Gastrocnemius medialis (tissue), 4 donors: Measurements from ENCODE around the gene POLR3K.

Experiments
- CTCF ChIP-seq, 5 experiments: fragments of 450-650 bp in 3 of 5; fragments of 200-600 bp in 2 of 5; sonication (generic) in 2 of 5; IDR thresholded peaks in 4 of 5; conservative IDR thresholded peaks in 1 of 5; 1 replicate in 4 of 5; 2 replicates in 1 of 5; pipeline ENCODE4 v1.5.1; 2016 to 2019; ENCODE audit warnings: antibody characterized with exemption in 5 of 5, mild to moderate bottlenecking in 3 of 5, moderate library complexity in 3 of 5
- POLR2A ChIP-seq, 2 donors: fragments of 450-650 bp; IDR thresholded peaks; one replicate each; pipeline ENCODE4 v1.6.1; 2017; ENCODE audit warnings: antibody characterized with exemption in 2 of 2, mild to moderate bottlenecking in 2 of 2, moderate library complexity in 2 of 2

GRCh38 chr16:88613-89012 is 35.2 kb upstream of the POLR3K start:
- TF ChIP-seq CTCF (IDR thresholded peaks at IDR 0.05 in 4 of 5, conservative IDR thresholded peaks at IDR 0.05 in 1 of 5) (no peak), POLR2A (IDR thresholded peaks at IDR 0.05) (no peak)
